Astrocyte (in vitro differentiated cells and primary cell): ENCODE measurements around the gene S100PBP. TPM values are rescaled to one million over a fixed set of nuclear protein-coding genes. Genes with fewer than 3 reads are reported as not detected.

ENCODE experiments used
- DNase-seq: peaks from one replicate; pipeline ENCODE4 v3.0.0-alpha.2; 2010; ENCODE audit warnings: low read depth
- FAIRE-seq: peaks from 2 replicates; lab custom pipeline; 2011; peaks lifted over from hg19 to GRCh38; lab: Jason Lieb, UNC
- H2AFZ ChIP-seq: 2 replicates; pipeline ENCODE4 v1.6.0; 2012; ENCODE audit warnings: low read depth, low read length, inconsistent platforms
- H3K27ac ChIP-seq: 2 replicates; pipeline ENCODE4 v1.5.1; 2011; ENCODE audit warnings: low read depth, low read length, inconsistent platforms
- H3K27me3 ChIP-seq: 2 replicates; pipeline ENCODE4 v1.6.0; 2011; ENCODE audit warnings: low read length, inconsistent platforms; ENCODE audit not compliant: insufficient read depth
- H3K36me3 ChIP-seq: 2 replicates; pipeline ENCODE4 v1.5.1; 2011; ENCODE audit warnings: low read length, inconsistent platforms; ENCODE audit not compliant: insufficient read depth
- H3K4me1 ChIP-seq: 2 replicates; pipeline ENCODE4 v1.5.1; 2011; ENCODE audit warnings: low read length, inconsistent platforms; ENCODE audit not compliant: insufficient read depth
- H3K4me2 ChIP-seq: 2 replicates; pipeline ENCODE4 v1.6.0; 2012; ENCODE audit warnings: low read length, inconsistent platforms
- H3K4me3 ChIP-seq: 2 replicates; pipeline ENCODE4 v1.5.1; 2011; ENCODE audit warnings: low read depth, mild to moderate bottlenecking, low read length, inconsistent platforms; ENCODE audit not compliant: insufficient read depth
- H3K79me2 ChIP-seq: 2 replicates; pipeline ENCODE4 v1.6.0; 2012; ENCODE audit warnings: mild to moderate bottlenecking, low read length, inconsistent platforms; ENCODE audit not compliant: insufficient read depth
- H3K9ac ChIP-seq: 2 replicates; pipeline ENCODE4 v1.6.0; 2012; ENCODE audit warnings: mild to moderate bottlenecking, low read length, inconsistent platforms
- H3K9me3 ChIP-seq: 2 replicates; pipeline ENCODE4 v1.5.1; 2012; ENCODE audit warnings: low read depth, mild to moderate bottlenecking, low read length, inconsistent platforms; ENCODE audit not compliant: insufficient read depth
- H4K20me1 ChIP-seq: 2 replicates; pipeline ENCODE4 v1.6.0; 2012; ENCODE audit warnings: low read length, inconsistent platforms; ENCODE audit not compliant: insufficient read depth
- H3K27ac Mint-ChIP-seq: one replicate; pipeline ENCODE4 v1.8.0; 2021; ENCODE audit warnings: mild to moderate bottlenecking, mixed read lengths; ENCODE audit not compliant: unreplicated experiment
- H3K27me3 Mint-ChIP-seq: one replicate; pipeline ENCODE4 v1.8.0; 2021; ENCODE audit warnings: low read depth, mixed read lengths; ENCODE audit not compliant: unreplicated experiment
- H3K36me3 Mint-ChIP-seq: one replicate; pipeline ENCODE4 v1.8.0; 2021; ENCODE audit warnings: low read depth, mixed read lengths; ENCODE audit not compliant: unreplicated experiment
- H3K4me1 Mint-ChIP-seq: one replicate; pipeline ENCODE4 v1.8.0; 2021; ENCODE audit warnings: low read depth, mixed read lengths; ENCODE audit not compliant: unreplicated experiment
- H3K4me3 Mint-ChIP-seq: one replicate; pipeline ENCODE4 v1.8.0; 2021; ENCODE audit warnings: mild to moderate bottlenecking, moderate library complexity, mixed read lengths; ENCODE audit not compliant: unreplicated experiment
- H3K9me3 Mint-ChIP-seq: one replicate; pipeline ENCODE4 v1.8.0; 2021; ENCODE audit warnings: mild to moderate bottlenecking, mixed read lengths; ENCODE audit not compliant: unreplicated experiment
- EZH2 ChIP-seq: IDR thresholded peaks from 2 replicates; pipeline ENCODE4 v1.6.1; 2012; ENCODE audit warnings: mild to moderate bottlenecking, low read length, inconsistent platforms; ENCODE audit not compliant: insufficient read depth
- total RNA-seq: library from RNA; stranded (reverse); gene quantifications from 2 replicates; pipeline ENCODE4 v1.2.1, GENCODE V29; 2021
- TF ChIP-seq, protein P1 (sequence below): IDR thresholded peaks from 2 replicates; pipeline ENCODE4 v1.5.1; 2011; ENCODE audit warnings: low read depth, mild to moderate bottlenecking, inconsistent platforms, low read length, moderate library complexity; ENCODE audit not compliant: insufficient read depth

The S100PBP gene
- total RNA-seq, 1 donor from 2014 or later, result 40.3 TPM

GRCh38 chr1:32858136-32858535 is 40.7 kb downstream of the S100PBP start:
- Mint-ChIP-seq H3K4me1 (peaks cover 7% of the 10 kb centered on the region), H3K27ac (no peak overlapping the region), H3K36me3 (peaks cover 13% of the 10 kb centered on the region), H3K27me3 (no peaks in the 10 kb centered on the region), H3K4me3 (no peak overlapping the region), H3K9me3 (no peaks in the 10 kb centered on the region)
- no peak overlapping the region for H3K4me3 ChIP-seq
- H3K9ac ChIP-seq, result no peak overlapping the region
- FAIRE-seq, result no peak
- no peak for TF ChIP-seq EZH2
- TF ChIP-seq, protein P1, sequence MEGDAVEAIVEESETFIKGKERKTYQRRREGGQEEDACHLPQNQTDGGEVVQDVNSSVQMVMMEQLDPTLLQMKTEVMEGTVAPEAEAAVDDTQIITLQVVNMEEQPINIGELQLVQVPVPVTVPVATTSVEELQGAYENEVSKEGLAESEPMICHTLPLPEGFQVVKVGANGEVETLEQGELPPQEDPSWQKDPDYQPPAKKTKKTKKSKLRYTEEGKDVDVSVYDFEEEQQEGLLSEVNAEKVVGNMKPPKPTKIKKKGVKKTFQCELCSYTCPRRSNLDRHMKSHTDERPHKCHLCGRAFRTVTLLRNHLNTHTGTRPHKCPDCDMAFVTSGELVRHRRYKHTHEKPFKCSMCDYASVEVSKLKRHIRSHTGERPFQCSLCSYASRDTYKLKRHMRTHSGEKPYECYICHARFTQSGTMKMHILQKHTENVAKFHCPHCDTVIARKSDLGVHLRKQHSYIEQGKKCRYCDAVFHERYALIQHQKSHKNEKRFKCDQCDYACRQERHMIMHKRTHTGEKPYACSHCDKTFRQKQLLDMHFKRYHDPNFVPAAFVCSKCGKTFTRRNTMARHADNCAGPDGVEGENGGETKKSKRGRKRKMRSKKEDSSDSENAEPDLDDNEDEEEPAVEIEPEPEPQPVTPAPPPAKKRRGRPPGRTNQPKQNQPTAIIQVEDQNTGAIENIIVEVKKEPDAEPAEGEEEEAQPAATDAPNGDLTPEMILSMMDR, result no peak
- H2AFZ ChIP-seq, result no peak overlapping the region
- H3K27ac ChIP-seq, result no peak overlapping the region
- H3K9me3 ChIP-seq, result no peaks in the 10 kb centered on the region
- H3K4me1 ChIP-seq, result no peaks in the 10 kb centered on the region
- H3K36me3 ChIP-seq, result peaks cover 11% of the 10 kb centered on the region
- H3K4me2 ChIP-seq, result no peak overlapping the region
- DNase-seq, result no peak
- peaks cover 4% of the 10 kb centered on the region for H4K20me1 ChIP-seq
- no peaks in the 10 kb centered on the region for H3K27me3 ChIP-seq
- no peaks in the 10 kb centered on the region for H3K79me2 ChIP-seq

- no peaks in the 10 kb centered on the region for H3K4me1 ChIP-seq
- no peak overlapping the region for H2AFZ ChIP-seq
- no peaks in the 10 kb centered on the region for H3K79me2 ChIP-seq
- no peak overlapping the region for H3K4me2 ChIP-seq
- no peak overlapping the region for H3K27ac Mint-ChIP-seq
- H3K27ac ChIP-seq, result no peak overlapping the region
- no peaks in the 10 kb centered on the region for H3K9me3 ChIP-seq
- FAIRE-seq (no peak), DNase-seq (no peak)
- no peak for TF ChIP-seq EZH2
- TF ChIP-seq, protein P1, result no peak
- H3K4me3 Mint-ChIP-seq, result no peak overlapping the region
- no peaks in the 10 kb centered on the region for H3K27me3 ChIP-seq
- no peak overlapping the region for H3K9ac ChIP-seq
- no peak overlapping the region for H3K4me3 ChIP-seq
- H3K4me1 Mint-ChIP-seq, result peaks cover 7% of the 10 kb centered on the region
- H3K27me3 Mint-ChIP-seq, result no peaks in the 10 kb centered on the region
- peaks cover 13% of the 10 kb centered on the region for H3K36me3 Mint-ChIP-seq
- H4K20me1 ChIP-seq, result peaks cover 4% of the 10 kb centered on the region
- peaks cover 11% of the 10 kb centered on the region for H3K36me3 ChIP-seq
- H3K9me3 Mint-ChIP-seq, result no peaks in the 10 kb centered on the region
Observed at GRCh38 chr1:32858791-32859190, 41.3 kb downstream of the S100PBP start.

GRCh38 chr1:32859915-32860314 is 42.5 kb downstream of the S100PBP start:
- Mint-ChIP-seq H3K27ac (no peak overlapping the region), H3K9me3 (no peaks in the 10 kb centered on the region), H3K4me3 (no peak overlapping the region), H3K4me1 (peaks cover 7% of the 10 kb centered on the region), H3K27me3 (no peaks in the 10 kb centered on the region), H3K36me3 (peaks cover 23% of the 10 kb centered on the region)
- Histone ChIP-seq H4K20me1 (peaks cover 4% of the 10 kb centered on the region), H3K4me2 (no peak overlapping the region), H3K36me3 (peaks cover 3% of the 10 kb centered on the region), H3K4me1 (no peaks in the 10 kb centered on the region), H3K4me3 (no peak overlapping the region), H3K79me2 (no peaks in the 10 kb centered on the region), H3K27me3 (no peaks in the 10 kb centered on the region), H3K9ac (no peak overlapping the region), H3K9me3 (no peaks in the 10 kb centered on the region), H3K27ac (no peak overlapping the region), H2AFZ (no peak overlapping the region)
- FAIRE-seq (no peak), DNase-seq (no peak)
- TF ChIP-seq EZH2, result no peak
- TF ChIP-seq, protein P1, result no peak
